ENCODE data around the gene ROCK2. TPM values are rescaled to one million over a fixed set of nuclear protein-coding genes. Genes with fewer than 3 reads are reported as not detected.

ROCK2 gene
- total and polyA plus RNA-seq, 2 of the 8 experiments (the other 6 are each of a cell fraction or from before 2014, with no cell fraction given), result 2.7 to 29.0 TPM

DNA sequence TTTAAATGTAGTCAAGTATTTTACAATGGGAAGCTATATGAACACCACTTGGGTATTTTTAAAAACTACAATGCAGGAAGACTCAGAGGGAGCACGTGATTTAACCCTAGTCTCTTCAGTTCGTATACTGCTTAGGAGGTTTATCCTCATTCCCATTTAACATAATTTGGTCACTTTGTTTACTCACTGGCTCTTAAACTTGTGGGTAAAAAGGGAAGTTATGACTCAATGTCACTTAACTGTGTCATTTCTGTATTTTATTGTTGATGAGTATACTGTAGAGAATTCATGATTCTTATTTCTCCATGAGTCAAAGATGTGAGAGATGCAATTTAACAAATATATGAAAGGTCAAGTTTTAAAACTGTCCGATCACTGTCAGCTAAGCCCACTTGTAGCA, 141.0 kb downstream of the ROCK2 start:
- no peaks in the 10 kb centered on the region for H3K27me3 ChIP-seq (replicated peaks in 1 of 4; ENCODE audit: control insufficient read depth in 3 of 4, extremely low read depth in 1 of 4, insufficient read depth in 3 of 4, low read length in 3 of 4)
- H3K18ac ChIP-seq (ENCODE audit: extremely low read depth, low read length), result no peak overlapping the region
- H2AK5ac ChIP-seq (ENCODE audit: low read depth, low read length), result no peak overlapping the region
- no peak overlapping the region for H2BK20ac ChIP-seq (ENCODE audit: low read length)
- no peak overlapping the region for H2AFZ ChIP-seq (ENCODE audit: low read length)
- FAIRE-seq (no peak), DNase-seq (ENCODE audit: low read depth in 1 of 2, low spot score in 2 of 2) (no peak)
- no peak overlapping the region for H3K14ac ChIP-seq (ENCODE audit: insufficient read length)
- H2BK12ac ChIP-seq (ENCODE audit: low read depth, low read length), result no peak overlapping the region
- no peak overlapping the region for H3K9ac ChIP-seq (replicated peaks in 1 of 4; ENCODE audit: extremely low read depth in 1 of 4, low read depth in 3 of 4, low read length in 3 of 4)
- no peak overlapping the region for H3K27ac ChIP-seq (ENCODE audit: low read depth, low read length)
- H3K23ac ChIP-seq (ENCODE audit: insufficient read length), result no peak overlapping the region
- ChIA-PET POLR2A (ENCODE audit: partially characterized antibody) (no interaction called here), CTCF (ENCODE audit: partially characterized antibody) (interaction anchor here (0.7 to 1.9 kb wide), 2 partner anchors 71 to 243 kb away, joined by 3 to 4 read pairs; a partner anchor contains a TSS)
- H3K4me2 ChIP-seq (ENCODE audit: insufficient read depth in 1 of 2, low read depth in 2 of 2, low read length in 2 of 2), result no peak overlapping the region
- no peak overlapping the region for H2BK5ac ChIP-seq (ENCODE audit: low read depth, low read length)
- no peaks in the 10 kb centered on the region for H3K9me3 ChIP-seq (ENCODE audit: insufficient read depth in 2 of 2, low read depth in 1 of 2, low read length in 1 of 2)
- no peak overlapping the region for H4K8ac ChIP-seq (ENCODE audit: extremely low read depth, insufficient read depth, low read length)
- H2BK15ac ChIP-seq (ENCODE audit: low read length), result no peak overlapping the region
- no peak overlapping the region for H4K5ac ChIP-seq (ENCODE audit: insufficient read length, low read depth, low read length)
- H3K4ac ChIP-seq (replicated peaks; ENCODE audit: insufficient read length, low read depth, low read length), result no peak overlapping the region
- H2BK120ac ChIP-seq (replicated peaks; ENCODE audit: low read depth, low read length), result no peak overlapping the region
- no peaks in the 10 kb centered on the region for H3K23me2 ChIP-seq (ENCODE audit: low read depth, low read length)
- no peak overlapping the region for H3K4me3 ChIP-seq (ENCODE audit: extremely low read depth in 1 of 4, insufficient read depth in 2 of 4, low read depth in 3 of 4, low read length in 4 of 4)
- H4K91ac ChIP-seq (replicated peaks; ENCODE audit: insufficient read length, low read length), result no peak overlapping the region
- TF ChIP-seq TEAD4 (IDR thresholded peaks at IDR 0.05; ENCODE audit: low read depth, low read length) (no peak), SRF (IDR thresholded peaks at IDR 0.05; ENCODE audit: low read depth, low read length) (no peak), NANOG (IDR thresholded peaks at IDR 0.05; ENCODE audit: insufficient read depth, low read depth, low read length, poor library complexity, severe bottlenecking) (no peak), ASH2L (IDR thresholded peaks at IDR 0.05; ENCODE audit: low read length) (no peak)
- H3K36me3 ChIP-seq (ENCODE audit: control insufficient read depth in 2 of 4, insufficient read depth in 4 of 4, low read length in 3 of 4), result peaks cover 0 to 34% (median 4%) of the 10 kb centered on the region in 4 experiments; a peak in 3 of 8 replicates
- WGBS, 2 experiments (ENCODE audit: extremely low coverage in 1 of 2, insufficient coverage in 1 of 2, insufficient read length in 1 of 2, insufficient replicate concordance in 2 of 2, low coverage in 1 of 2, low lambda C conversion rate in 2 of 2, missing lambda C conversion rate in 1 of 2), result 97% methylated on average over 3 of the region's 3 CpGs; no CpG with 5 or more reads in 1 of the 2 experiments
- H3K79me1 ChIP-seq (ENCODE audit: low read depth, low read length), result no peaks in the 10 kb centered on the region
- H3K79me2 ChIP-seq (ENCODE audit: control insufficient read depth in 1 of 2, insufficient read depth in 2 of 2, low read length in 2 of 2), result no peaks in the 10 kb centered on the region
- H3K56ac ChIP-seq (replicated peaks; ENCODE audit: insufficient read length, low read depth, low read length), result no peak overlapping the region
- H3K4me1 ChIP-seq (replicated peaks in 1 of 4; ENCODE audit: control insufficient read depth in 3 of 4, insufficient read depth in 4 of 4, low read length in 3 of 4), result no peaks in the 10 kb centered on the region
- H4K20me1 ChIP-seq (replicated peaks in 1 of 2; ENCODE audit: control insufficient read depth in 1 of 2, insufficient read depth in 2 of 2, low read length in 2 of 2), result no peaks in the 10 kb centered on the region

All from H1 (cell line).